ENCODE data around the gene SBK3.

DNA sequence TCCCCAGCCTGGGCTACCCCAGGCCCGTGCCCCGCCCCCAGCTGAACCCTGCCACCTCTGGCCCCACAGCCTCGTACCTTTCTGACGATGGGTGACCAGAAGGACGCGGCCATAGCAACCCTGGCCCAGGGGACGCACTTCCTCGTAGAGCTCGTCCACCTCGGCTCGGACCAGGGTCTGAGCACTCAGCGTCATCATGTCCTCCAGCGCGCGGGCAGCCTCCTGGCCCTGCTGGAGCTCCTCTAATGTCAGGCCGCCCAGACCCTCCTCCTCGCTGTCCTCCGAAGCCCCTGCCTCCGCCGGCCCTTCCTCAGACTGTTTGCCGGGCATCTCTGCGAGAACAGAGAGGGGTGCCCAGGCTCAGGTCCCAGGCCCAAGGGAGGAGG is 9.4 kb downstream of the SBK3 start:
- TF ChIP-seq, protein P1, sequence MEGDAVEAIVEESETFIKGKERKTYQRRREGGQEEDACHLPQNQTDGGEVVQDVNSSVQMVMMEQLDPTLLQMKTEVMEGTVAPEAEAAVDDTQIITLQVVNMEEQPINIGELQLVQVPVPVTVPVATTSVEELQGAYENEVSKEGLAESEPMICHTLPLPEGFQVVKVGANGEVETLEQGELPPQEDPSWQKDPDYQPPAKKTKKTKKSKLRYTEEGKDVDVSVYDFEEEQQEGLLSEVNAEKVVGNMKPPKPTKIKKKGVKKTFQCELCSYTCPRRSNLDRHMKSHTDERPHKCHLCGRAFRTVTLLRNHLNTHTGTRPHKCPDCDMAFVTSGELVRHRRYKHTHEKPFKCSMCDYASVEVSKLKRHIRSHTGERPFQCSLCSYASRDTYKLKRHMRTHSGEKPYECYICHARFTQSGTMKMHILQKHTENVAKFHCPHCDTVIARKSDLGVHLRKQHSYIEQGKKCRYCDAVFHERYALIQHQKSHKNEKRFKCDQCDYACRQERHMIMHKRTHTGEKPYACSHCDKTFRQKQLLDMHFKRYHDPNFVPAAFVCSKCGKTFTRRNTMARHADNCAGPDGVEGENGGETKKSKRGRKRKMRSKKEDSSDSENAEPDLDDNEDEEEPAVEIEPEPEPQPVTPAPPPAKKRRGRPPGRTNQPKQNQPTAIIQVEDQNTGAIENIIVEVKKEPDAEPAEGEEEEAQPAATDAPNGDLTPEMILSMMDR (IDR thresholded peaks at IDR 0.05): no peak
- TF ChIP-seq EP300 (IDR thresholded peaks at IDR 0.05; ENCODE audit: low read depth) (no peak), POLR2A (IDR thresholded peaks at IDR 0.05) (no peak)

All from transverse colon (tissue), 3 donors.